Activated CD4-positive, CD25-positive, alpha-beta regulatory T cell treated with anti-CD3 and anti-CD28 coated beads, Interleukin-2, amount 50 U/mL, for 24 hours (primary cell): ENCODE results near the gene ANXA6.

Experiments used
- ATAC-seq, 2 donors: fragments of 150-1000 bp; cut with Tn5 transposase; one replicate each; pipeline ENCODE4 v1.10.0; 2021; ENCODE audit warnings: mild to moderate bottlenecking in 1 of 2, moderate library complexity in 1 of 2

The ANXA6 gene

GRCh38 chr5:151079838-151080612 is 77.6 kb downstream of the ANXA6 start:
- ATAC-seq: no peak

- peak; percentile 62 to 64 for ATAC-seq
Observed at GRCh38 chr5:151078490-151079262, 78.9 kb downstream of the ANXA6 start.

GRCh38 chr5:151077967-151078366 is 79.6 kb downstream of the ANXA6 start:
- no peak for ATAC-seq

DNA sequence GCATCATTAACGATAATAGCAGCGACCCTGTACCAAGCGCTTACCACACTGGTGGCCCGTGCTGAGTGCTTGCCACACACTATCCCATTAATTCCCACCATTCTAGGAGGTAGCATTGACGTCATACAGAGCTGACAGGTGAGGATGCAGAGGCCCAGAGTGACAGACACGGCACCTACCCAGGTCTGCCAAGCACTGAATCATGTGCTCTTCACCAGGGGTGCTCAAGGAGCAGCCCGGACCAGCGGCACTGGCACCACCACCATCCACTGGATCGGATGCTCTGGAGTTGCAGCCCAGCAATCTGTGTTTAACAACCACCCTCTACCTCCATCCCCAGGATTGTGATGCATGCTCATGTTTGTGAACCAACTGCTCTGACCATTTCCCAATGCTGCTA is 80.2 kb downstream of the ANXA6 start:
- no peak for ATAC-seq

DNA sequence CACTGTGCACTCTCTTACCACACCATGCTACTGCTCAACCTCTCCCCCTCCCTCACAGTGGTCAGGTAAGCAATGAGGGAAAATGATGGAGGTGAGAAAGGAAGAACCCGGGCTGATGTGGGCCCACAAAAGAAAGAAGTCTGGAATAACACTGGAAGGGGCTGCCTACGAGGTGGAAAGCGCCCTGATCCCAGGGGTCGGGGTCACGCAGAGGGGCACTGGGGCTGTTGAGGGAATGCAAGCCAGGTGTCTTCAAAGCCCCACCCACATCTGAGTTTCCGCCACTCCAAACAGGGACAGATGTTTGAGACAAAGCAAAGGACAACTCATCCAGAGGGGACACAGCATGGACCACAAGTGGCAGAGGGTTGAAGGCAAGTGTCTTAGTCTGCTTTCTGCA is 81.0 kb downstream of the ANXA6 start:
- no peak for ATAC-seq

GRCh38 chr5:151075698-151076331 is 81.8 kb downstream of the ANXA6 start:
- peak in 1 of 2 donors; percentile 6 for ATAC-seq

GRCh38 chr5:151074557-151074956 is 83.0 kb downstream of the ANXA6 start:
- ATAC-seq: no peak

GRCh38 chr5:151073280-151073679 is 84.3 kb downstream of the ANXA6 start:
- ATAC-seq: no peak

DNA sequence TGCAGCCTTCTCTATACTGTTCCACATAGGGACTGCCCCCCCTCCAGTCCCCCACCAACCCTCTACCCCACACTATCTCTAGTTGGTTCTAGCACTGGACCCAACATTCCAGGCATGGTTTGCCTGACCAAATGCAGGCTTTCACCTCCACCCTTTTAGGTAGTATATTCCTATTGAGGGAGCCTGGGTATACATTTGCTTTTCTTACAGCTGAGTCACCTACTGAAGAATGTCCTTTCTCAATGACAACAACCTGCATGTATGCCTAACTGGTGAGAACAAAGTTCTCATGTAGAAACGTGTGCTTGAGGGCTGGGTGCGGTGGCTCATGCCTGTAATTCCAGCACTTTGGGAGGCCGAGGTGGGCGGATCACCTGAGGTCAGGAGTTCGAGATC is 85.0 kb downstream of the ANXA6 start:
- no peak for ATAC-seq

DNA sequence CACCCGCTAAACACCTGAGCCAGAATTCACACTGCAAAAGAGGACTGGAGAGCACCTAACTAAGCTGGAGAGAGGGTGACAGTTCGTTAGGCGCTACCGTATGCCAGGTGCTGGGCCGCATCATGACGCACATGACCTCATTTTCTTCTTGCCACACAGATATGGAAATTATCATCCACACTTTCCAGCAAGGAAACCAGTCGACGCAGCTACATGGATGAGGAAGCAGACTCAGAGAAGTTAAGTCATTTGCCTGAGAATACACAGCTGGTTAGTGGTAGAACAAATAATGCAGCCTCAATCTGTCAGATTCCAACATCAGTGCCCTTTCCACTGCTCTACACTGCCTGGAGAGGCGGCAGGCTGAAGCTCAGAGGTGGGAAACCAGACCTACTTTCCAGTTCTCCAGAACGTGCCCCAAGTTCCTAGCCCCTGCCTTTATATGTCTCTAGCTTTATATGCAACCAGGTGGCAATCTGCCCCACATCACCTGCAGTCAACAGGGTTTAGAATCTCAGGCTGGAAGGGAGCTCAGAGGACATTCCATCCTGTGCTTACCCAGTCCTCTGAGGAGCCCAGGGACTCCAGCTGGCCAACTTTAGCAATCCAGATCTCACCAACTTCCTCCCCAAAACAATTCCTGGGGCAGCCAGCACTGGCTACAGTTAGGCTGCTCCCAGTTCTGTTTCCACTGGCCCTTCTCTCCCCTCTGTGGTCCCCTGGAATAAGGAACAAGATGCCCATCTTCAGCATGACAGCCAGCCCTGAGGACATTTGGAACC is 85.5 kb downstream of the ANXA6 start:
- ATAC-seq: no peak

- no peak for ATAC-seq
Observed at GRCh38 chr5:151071021-151071420, 86.6 kb downstream of the ANXA6 start.

GRCh38 chr5:151070449-151070848 is 87.1 kb downstream of the ANXA6 start:
- no peak for ATAC-seq

- peak; percentile 57 to 62 for ATAC-seq
Observed at GRCh38 chr5:151068433-151069197, 89.0 kb downstream of the ANXA6 start.

GRCh38 chr5:151067632-151068432 is 89.7 kb downstream of the ANXA6 start:
- ATAC-seq: no peak

DNA sequence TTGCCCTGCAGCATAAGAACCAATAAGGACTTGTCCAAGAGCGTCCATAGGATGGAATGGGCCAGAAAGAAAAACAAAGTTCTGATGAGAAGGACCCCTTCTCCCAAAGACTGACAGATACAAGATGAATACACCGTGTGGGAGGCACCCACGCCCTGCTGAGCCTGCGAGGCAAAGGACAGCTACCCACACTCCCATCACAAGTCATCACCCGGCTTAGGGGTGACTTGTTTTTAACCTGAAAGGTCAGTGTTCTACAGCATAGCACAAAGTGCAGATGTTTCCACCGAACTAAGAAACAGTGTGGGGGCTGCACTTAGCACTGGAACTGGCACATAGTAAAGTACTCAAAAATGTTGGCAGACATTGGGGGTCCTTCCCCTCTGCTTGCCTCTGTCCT is 90.7 kb downstream of the ANXA6 start:
- peak; percentile 19 to 21 for ATAC-seq

GRCh38 chr5:151065609-151066008 is 92.0 kb downstream of the ANXA6 start:
- ATAC-seq: peak; percentile 44 to 58

- ATAC-seq: no peak
Observed at GRCh38 chr5:151064916-151065499, 92.6 kb downstream of the ANXA6 start.

DNA sequence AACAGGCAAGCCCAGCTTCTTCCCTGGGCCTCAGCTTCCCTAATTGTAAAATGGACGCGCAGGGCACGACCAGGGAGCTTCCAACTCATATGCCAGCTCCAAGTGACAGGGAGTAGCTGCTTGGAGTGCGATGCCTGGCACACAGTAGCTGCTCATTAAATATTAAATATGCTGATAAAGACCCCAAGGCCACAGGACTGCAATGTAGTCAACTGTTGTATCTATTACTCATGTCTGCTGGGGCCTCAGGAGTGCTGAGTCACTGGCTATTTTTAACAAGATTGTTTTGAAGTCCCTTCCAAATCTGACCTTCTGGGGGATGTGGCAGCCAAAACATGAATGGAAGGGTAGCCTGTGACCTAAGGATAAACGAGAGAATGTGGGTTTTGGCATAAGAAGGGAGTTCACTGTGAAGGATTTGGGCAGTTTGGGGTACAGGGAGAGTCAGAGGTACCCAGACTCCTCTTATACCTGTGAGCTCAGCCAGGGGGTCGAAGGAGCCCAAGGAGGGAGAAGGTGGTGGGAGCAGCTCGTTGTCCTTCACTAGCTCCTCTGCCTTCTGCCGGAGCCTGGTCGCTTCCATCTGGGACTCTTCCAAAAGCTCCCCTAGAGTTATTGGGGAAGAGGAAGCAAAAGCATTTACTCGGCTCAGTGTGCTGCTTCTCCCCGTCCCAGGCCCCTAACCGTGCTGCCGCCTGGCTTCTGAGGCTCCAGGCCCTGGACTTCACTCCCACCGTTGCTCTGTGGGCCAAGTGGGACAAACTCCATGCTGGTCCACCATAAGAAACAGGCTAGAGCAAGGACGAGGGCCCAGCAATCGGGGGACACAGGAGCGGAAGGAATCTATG is 94.2 kb downstream of the ANXA6 start:
- peak; percentile 29 to 34 for ATAC-seq

DNA sequence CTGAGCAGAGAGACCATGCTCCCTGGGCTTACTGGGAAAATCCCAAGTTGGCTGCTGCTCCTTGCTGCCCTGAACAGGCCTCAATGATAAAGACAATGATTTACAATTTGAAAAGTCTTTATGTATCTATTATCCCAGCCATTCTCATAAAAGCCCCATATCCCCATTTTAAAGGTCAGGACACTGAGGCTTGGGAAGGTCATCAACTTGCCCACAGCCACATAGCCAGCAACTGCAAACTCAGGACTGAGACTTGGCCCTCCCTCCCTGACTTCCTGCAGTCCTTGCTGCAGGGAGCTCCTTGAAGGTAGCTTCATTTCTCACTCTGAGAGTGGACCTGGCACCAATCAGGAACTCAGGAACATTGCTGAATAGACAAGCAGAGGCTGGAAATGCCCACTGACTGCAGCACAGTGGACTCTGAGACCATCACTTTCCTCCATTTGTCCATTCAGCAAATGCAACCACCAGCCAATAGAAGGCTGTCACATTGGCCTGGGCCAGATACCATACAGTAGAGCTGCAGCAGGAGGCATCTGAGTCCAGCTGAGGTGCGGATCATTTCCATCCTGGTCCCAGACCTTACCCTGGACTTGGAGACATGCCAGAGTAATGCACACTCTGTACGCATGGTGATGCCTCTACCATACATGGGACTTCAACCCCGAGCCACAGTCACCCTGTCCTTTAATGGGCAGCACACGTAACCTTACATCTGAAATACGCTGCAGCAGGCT is 95.0 kb downstream of the ANXA6 start:
- ATAC-seq: no peak
